Right lobe of liver (tissue), 4 donors: ENCODE results near the gene AK2.

Experiments
- POLR2A ChIP-seq: fragments of 450-650 bp; IDR thresholded peaks from one replicate; pipeline ENCODE4 v1.6.1; 2017; ENCODE audit warnings: antibody characterized with exemption, mild to moderate bottlenecking
- TF ChIP-seq, protein P1 (sequence below), 4 donors: fragments of 200-600 bp in 3 of 4; fragments of 450-650 bp in 1 of 4; IDR thresholded peaks; one replicate each; pipeline versions ENCODE4 v1.5.1 to v1.8.0; 2016 to 2022; ENCODE audit warnings: antibody characterized with exemption in 4 of 4, mild to moderate bottlenecking in 2 of 4
- donor health status: DM: no; HTN: no; CAD: no.
- donor health status: DM: no; HTN: no; CAD: no.
- donor health status: DM: no; HTN: yes; CAD: no.

DNA sequence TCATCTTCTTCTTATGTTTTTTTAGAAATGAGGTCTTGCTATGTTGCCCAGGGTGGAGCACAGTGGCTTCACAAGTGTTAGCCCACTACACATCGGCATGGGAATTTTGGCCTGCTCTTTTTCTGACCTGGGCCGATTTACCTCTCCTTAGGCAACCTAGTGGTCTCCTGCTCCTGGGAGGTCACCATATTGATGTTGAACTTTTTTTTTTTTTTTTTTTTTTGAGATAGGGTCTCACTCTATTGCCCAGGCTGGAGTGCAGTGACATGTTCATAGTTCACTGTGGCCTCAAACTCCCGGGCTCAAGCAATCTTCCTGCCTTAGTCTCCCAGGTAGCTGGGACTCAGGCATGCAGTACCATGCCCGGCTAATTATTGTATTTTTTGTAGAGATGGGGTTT lies 7.5 kb downstream of the AK2 start:
- TF ChIP-seq, protein P1, sequence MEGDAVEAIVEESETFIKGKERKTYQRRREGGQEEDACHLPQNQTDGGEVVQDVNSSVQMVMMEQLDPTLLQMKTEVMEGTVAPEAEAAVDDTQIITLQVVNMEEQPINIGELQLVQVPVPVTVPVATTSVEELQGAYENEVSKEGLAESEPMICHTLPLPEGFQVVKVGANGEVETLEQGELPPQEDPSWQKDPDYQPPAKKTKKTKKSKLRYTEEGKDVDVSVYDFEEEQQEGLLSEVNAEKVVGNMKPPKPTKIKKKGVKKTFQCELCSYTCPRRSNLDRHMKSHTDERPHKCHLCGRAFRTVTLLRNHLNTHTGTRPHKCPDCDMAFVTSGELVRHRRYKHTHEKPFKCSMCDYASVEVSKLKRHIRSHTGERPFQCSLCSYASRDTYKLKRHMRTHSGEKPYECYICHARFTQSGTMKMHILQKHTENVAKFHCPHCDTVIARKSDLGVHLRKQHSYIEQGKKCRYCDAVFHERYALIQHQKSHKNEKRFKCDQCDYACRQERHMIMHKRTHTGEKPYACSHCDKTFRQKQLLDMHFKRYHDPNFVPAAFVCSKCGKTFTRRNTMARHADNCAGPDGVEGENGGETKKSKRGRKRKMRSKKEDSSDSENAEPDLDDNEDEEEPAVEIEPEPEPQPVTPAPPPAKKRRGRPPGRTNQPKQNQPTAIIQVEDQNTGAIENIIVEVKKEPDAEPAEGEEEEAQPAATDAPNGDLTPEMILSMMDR (IDR thresholded peaks at IDR 0.05): no peak
- no peak for TF ChIP-seq POLR2A
